DOHH2 (cell line): Measurements from ENCODE around the gene ART4.

Experiments used
- H3F3A ChIP-seq: fragments of 200-600 bp; sonication (generic), shearing (Covaris generic); 2 replicates; pipeline ENCODE4 v1.6.0; 2016; ENCODE audit warnings: antibody characterized with exemption, mild to moderate bottlenecking; ENCODE audit not compliant: control insufficient read depth, insufficient read depth
- H3K27ac ChIP-seq: fragments of 200-600 bp; sonication (generic); 2 replicates; pipeline ENCODE4 v1.5.1; 2014; ENCODE audit warnings: low read depth, mild to moderate bottlenecking, low read length, moderate library complexity
- H3K27me3 ChIP-seq: fragments of 200-600 bp; sonication (generic); 2 replicates; pipeline ENCODE4 v1.6.1; 2014; ENCODE audit warnings: mild to moderate bottlenecking, low read length, mixed read lengths; ENCODE audit not compliant: control insufficient read depth
- H3K36me3 ChIP-seq: fragments of 200-600 bp; sonication (generic); 2 replicates; pipeline ENCODE4 v1.6.1; 2014; ENCODE audit warnings: mild to moderate bottlenecking, low read length, moderate library complexity, mixed read lengths; ENCODE audit not compliant: control insufficient read depth
- H3K4me1 ChIP-seq: fragments of 200-600 bp; sonication (generic); 2 replicates; pipeline ENCODE4 v1.6.1; 2014; ENCODE audit warnings: mild to moderate bottlenecking, low read length, mixed read lengths; ENCODE audit not compliant: control insufficient read depth
- H3K4me2 ChIP-seq: fragments of 200-600 bp; sonication (generic); 2 replicates; pipeline ENCODE4 v1.6.0; 2014; ENCODE audit warnings: mild to moderate bottlenecking, low read length, moderate library complexity
- H3K4me3 ChIP-seq: fragments of 200-600 bp; sonication (generic); 2 replicates; pipeline ENCODE4 v1.5.1; 2014; ENCODE audit warnings: mild to moderate bottlenecking, low read length, mixed read lengths
- H3K79me2 ChIP-seq: fragments of 200-600 bp; sonication (generic); 2 replicates; pipeline ENCODE4 v1.6.1; 2014; ENCODE audit warnings: mild to moderate bottlenecking, low read length, mixed read lengths; ENCODE audit not compliant: control insufficient read depth
- H3K9me2 ChIP-seq: fragments of 200-600 bp; sonication (generic); replicated peaks from 2 replicates; pipeline ENCODE4 v1.6.1; 2014; ENCODE audit warnings: mild to moderate bottlenecking, low read length, mixed read lengths; ENCODE audit not compliant: control insufficient read depth
- H3K9me3 ChIP-seq: fragments of 200-600 bp; sonication (generic); 2 replicates; pipeline ENCODE4 v1.6.1; 2014; ENCODE audit warnings: antibody characterized with exemption, low read length, mixed read lengths; ENCODE audit not compliant: control insufficient read depth, insufficient read depth
- H4K20me1 ChIP-seq: fragments of 200-600 bp; sonication (generic); 2 replicates; pipeline ENCODE4 v1.6.0; 2014; ENCODE audit warnings: low read depth, mild to moderate bottlenecking, antibody characterized with exemption, low read length, moderate library complexity; ENCODE audit not compliant: control insufficient read depth, insufficient read depth
- EZH2phosphoT487 ChIP-seq: fragments of 200-600 bp; sonication (generic); IDR thresholded peaks from 2 replicates; pipeline ENCODE4 v1.6.1; 2017; ENCODE audit warnings: borderline replicate concordance, mild to moderate bottlenecking, antibody characterized with exemption, low read length, moderate library complexity, mixed read lengths
- TF ChIP-seq, protein P1 (sequence below): fragments of 200-600 bp; sonication (generic); IDR thresholded peaks from one replicate; pipeline ENCODE4 v1.5.1; 2014; ENCODE audit warnings: antibody characterized with exemption, mild to moderate bottlenecking, low read depth, low read length; ENCODE audit not compliant: poor library complexity, severe bottlenecking

The ART4 gene

DNA sequence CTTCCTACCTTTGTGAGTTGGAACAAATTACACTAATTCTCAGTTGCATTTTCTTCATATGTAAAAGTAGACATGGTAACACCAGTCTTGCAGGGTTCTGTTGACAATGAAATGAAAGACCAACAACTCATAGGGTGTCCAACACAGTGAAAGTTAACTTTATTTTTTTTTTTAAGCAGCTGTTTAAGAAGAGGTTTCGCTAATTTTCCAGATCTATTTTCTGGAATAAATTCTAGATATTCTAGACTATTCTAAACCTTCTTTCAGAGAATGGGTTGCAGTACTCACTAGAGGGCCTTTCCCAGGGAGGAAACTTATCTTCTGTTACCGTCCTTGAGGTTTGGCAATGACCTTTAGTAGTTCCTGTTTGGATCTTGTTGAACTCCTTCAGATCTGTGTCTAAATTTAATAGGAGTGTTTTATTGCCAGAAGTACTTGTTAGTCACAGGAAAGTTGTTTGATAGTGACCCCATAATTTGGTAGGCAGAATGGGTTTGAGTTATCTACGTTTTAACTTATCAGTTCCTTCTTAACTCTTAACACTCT is 2.8 kb upstream of the ART4 start:
- H3K36me3 ChIP-seq, result no peaks in the 10 kb centered on the region
- peaks cover 14% of the 10 kb centered on the region for H3K4me1 ChIP-seq
- no peaks in the 10 kb centered on the region for H3K9me2 ChIP-seq
- no peaks in the 10 kb centered on the region for H3K79me2 ChIP-seq
- H3F3A ChIP-seq, result no peaks in the 10 kb centered on the region
- H3K4me3 ChIP-seq, result no peak overlapping the region
- no peak for TF ChIP-seq EZH2phosphoT487
- TF ChIP-seq, protein P1, sequence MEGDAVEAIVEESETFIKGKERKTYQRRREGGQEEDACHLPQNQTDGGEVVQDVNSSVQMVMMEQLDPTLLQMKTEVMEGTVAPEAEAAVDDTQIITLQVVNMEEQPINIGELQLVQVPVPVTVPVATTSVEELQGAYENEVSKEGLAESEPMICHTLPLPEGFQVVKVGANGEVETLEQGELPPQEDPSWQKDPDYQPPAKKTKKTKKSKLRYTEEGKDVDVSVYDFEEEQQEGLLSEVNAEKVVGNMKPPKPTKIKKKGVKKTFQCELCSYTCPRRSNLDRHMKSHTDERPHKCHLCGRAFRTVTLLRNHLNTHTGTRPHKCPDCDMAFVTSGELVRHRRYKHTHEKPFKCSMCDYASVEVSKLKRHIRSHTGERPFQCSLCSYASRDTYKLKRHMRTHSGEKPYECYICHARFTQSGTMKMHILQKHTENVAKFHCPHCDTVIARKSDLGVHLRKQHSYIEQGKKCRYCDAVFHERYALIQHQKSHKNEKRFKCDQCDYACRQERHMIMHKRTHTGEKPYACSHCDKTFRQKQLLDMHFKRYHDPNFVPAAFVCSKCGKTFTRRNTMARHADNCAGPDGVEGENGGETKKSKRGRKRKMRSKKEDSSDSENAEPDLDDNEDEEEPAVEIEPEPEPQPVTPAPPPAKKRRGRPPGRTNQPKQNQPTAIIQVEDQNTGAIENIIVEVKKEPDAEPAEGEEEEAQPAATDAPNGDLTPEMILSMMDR, result no peak
- no peak overlapping the region for H3K27ac ChIP-seq
- no peak overlapping the region for H3K4me2 ChIP-seq
- no peaks in the 10 kb centered on the region for H4K20me1 ChIP-seq
- no peaks in the 10 kb centered on the region for H3K9me3 ChIP-seq
- H3K27me3 ChIP-seq, result no peaks in the 10 kb centered on the region

DNA sequence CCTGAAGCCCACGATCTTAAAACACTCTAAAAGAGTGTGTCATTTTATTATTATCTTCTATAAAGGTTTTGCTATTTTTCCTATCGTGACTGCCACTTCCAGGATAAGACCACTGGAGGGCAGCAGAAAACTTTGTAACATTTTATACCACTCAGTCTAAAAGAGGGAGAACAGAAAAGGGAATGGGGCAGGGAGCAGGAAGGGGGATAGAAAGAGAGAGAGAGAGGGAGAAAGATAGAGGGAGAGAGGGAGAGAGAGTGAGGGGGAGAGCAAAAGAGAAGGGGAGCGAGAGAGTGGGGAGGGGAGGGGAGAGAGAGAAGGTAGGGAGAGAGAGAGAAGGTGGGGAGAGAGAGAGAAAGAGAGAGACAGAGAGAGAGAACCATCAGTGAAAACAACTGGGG is 2.0 kb upstream of the ART4 start:
- TF ChIP-seq EZH2phosphoT487, result no peak
- TF ChIP-seq, protein P1, result peak; percentile 73
- Histone ChIP-seq H3K9me2 (no peaks in the 10 kb centered on the region), H3K27ac (no peak overlapping the region), H3K4me3 (no peak overlapping the region), H3K4me2 (peak overlapping the region; percentile 41; the same call in 1 of the 2 replicates), H3K79me2 (no peaks in the 10 kb centered on the region), H3K4me1 (peaks cover 14% of the 10 kb centered on the region), H3K36me3 (no peaks in the 10 kb centered on the region), H3K27me3 (no peaks in the 10 kb centered on the region), H3K9me3 (no peaks in the 10 kb centered on the region), H3F3A (no peaks in the 10 kb centered on the region), H4K20me1 (no peaks in the 10 kb centered on the region)

DNA sequence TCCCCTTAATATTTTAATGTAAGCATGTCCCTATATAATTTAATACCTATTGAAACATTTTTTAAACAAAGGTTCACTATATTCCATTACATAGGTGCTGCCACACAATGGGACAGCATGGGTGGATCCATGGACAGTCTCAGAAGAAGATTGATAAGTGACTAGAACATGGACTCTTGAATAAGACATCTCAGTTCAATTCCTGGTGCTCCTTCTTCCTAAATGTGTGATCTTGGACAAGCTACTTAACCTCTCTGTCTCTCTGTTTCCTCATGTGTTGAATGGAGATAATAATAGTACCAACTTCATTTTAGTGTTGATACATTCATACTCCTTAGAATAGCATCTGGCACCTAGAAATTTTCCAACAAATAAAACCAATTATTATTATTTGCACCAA is 1.1 kb upstream of the ART4 start:
- no peak overlapping the region for H3K4me3 ChIP-seq
- H3K27ac ChIP-seq, result no peak overlapping the region
- H3K4me2 ChIP-seq, result no peak overlapping the region

More for the DNA sequence above, 1.1 kb upstream of the ART4 start:
- Histone ChIP-seq H3K36me3 (no peaks in the 10 kb centered on the region), H3F3A (no peaks in the 10 kb centered on the region), H3K27me3 (no peaks in the 10 kb centered on the region), H3K79me2 (no peaks in the 10 kb centered on the region), H3K9me2 (no peaks in the 10 kb centered on the region), H4K20me1 (no peaks in the 10 kb centered on the region), H3K9me3 (no peaks in the 10 kb centered on the region), H3K4me1 (peaks cover 14% of the 10 kb centered on the region)
- TF ChIP-seq, protein P1, result no peak
